ENCODE measurements around the gene MFF. TPM values are rescaled to one million over a fixed set of nuclear protein-coding genes. Genes with fewer than 3 reads are reported as not detected.
"Not testable (repeated sequence)": the region's sequence is repeated elsewhere in the genome, so short reads cannot be mapped to it uniquely, and the experiment has no call there.

The MFF gene
- total RNA-seq, 1 donor from 2014 or later: 59.4 TPM

- DNase-seq (ENCODE audit: low spot score): no peak
These were observed 51.8 kb downstream of the MFF start for GRCh38 chr2:227376656-227377396.

- no peak for DNase-seq (ENCODE audit: low spot score)
These were observed 52.7 kb downstream of the MFF start for GRCh38 chr2:227377467-227378351.

- no peak for DNase-seq (ENCODE audit: low spot score)
These were observed 53.3 kb downstream of the MFF start for GRCh38 chr2:227378371-227378782.

GRCh38 chr2:227379095-227379494 is 54.0 kb downstream of the MFF start, which contains the start of gene TM4SF20:
Gene TM4SF20, minus strand, starts transcription at chr2:227379306. Its CDS starts 38 bp downstream, at chr2:227379268.
- DNase-seq (ENCODE audit: low spot score): no peak

GRCh38 chr2:227382241-227382835 is 57.3 kb downstream of the MFF start:
- not testable (repeated sequence) for DNase-seq (ENCODE audit: low spot score)

GRCh38 chr2:227383686-227384085 is 58.6 kb downstream of the MFF start:
- no peak for DNase-seq (ENCODE audit: low spot score)

- DNase-seq (ENCODE audit: low spot score): no peak
These were observed 61.6 kb downstream of the MFF start for GRCh38 chr2:227386630-227387029.

- not testable (repeated sequence) for DNase-seq (ENCODE audit: low spot score)
These were observed 62.5 kb downstream of the MFF start, which contains the start of gene SCYGR1 for GRCh38 chr2:227387583-227387982. Gene SCYGR1, minus strand, starts transcription at chr2:227387949. Its CDS starts 0 bp downstream, at chr2:227387949.

GRCh38 chr2:227388537-227389011 is 63.5 kb downstream of the MFF start:
- DNase-seq (ENCODE audit: low spot score): no peak

- DNase-seq (ENCODE audit: low spot score): no peak
These were observed 64.2 kb downstream of the MFF start for GRCh38 chr2:227389231-227389630.

- no peak for DNase-seq (ENCODE audit: low spot score)
These were observed 64.6 kb downstream of the MFF start for GRCh38 chr2:227389661-227390060.

GRCh38 chr2:227390468-227391256 is 65.6 kb downstream of the MFF start:
- DNase-seq (ENCODE audit: low spot score): no peak

- DNase-seq (ENCODE audit: low spot score): no peak
These were observed 69.3 kb downstream of the MFF start for GRCh38 chr2:227394401-227394800.

GRCh38 chr2:227395556-227395955 is 70.5 kb downstream of the MFF start:
- no peak for DNase-seq (ENCODE audit: low spot score)

- no peak for DNase-seq (ENCODE audit: low spot score)
These were observed 72.5 kb downstream of the MFF start for GRCh38 chr2:227397562-227397961.

GRCh38 chr2:227398684-227399670 is 73.9 kb downstream of the MFF start:
- DNase-seq (ENCODE audit: low spot score): no peak

- no peak for DNase-seq (ENCODE audit: low spot score)
These were observed 76.5 kb downstream of the MFF start for GRCh38 chr2:227401550-227401949.

- no peak for DNase-seq (ENCODE audit: low spot score)
These were observed 77.3 kb downstream of the MFF start for GRCh38 chr2:227402321-227402720.

GRCh38 chr2:227402959-227403358 is 77.9 kb downstream of the MFF start:
- DNase-seq (ENCODE audit: low spot score): no peak

All from mesenteric fat pad (tissue), 1 donor.